ENCODE measurements around the gene ARHGAP26. TPM values are rescaled to one million over a fixed set of nuclear protein-coding genes. Genes with fewer than 3 reads are reported as not detected.

The ARHGAP26 gene
- total RNA-seq, 6 experiments from 2014 or later = 6.7 to 14.5 (median 8.3) TPM

DNA sequence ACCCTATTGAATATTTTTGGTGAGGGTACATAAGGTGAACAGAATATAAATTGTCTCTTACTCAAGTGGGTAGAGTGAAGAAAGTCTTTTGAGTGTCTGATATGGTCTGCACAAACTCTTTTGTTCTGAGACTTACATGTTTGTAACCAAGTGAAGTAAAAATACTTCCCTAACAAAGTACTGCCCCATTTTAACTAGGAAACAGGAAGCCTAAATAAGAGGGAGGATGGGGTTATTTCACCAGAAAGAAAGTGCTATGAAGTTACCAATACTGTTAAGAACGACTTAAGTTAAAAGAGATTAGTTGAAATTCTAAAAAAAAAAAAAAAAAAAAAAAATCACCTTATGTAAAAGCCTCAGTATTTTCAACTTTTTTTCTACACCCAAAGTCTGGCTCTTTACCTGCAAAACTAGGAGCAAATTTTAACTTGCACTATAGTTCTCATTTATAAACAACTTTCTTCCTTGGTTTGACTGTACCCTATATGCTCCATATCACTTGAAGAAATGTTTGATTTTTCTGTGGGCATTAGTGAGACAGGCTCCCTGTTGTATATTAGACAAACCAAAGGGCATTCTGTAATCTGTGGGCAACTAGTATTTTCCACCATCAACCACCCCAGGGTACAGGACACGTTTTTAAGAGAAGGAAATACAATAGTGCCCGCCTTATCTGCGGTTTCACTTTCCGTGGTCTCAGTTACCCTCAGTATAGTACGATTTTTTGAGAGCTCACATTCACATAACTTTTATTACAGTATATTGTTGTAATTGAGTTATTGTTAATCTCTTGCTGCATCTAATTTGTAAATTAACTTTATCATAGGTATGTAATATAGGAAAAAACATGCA is 505.6 kb downstream of the ARHGAP26 start:
- H3K9me3 ChIP-seq = no peaks in the 10 kb centered on the region
- H3K4me1 ChIP-seq = peaks cover 0 to 19% (median 2%) of the 10 kb centered on the region in 4 donors
- no peak for ATAC-seq
- H3K4me3 ChIP-seq = no peak overlapping the region
- no peak overlapping the region for H3K27ac ChIP-seq
- H3K36me3 ChIP-seq = no peaks in the 10 kb centered on the region
- no peaks in the 10 kb centered on the region for H3K27me3 ChIP-seq
- TF ChIP-seq, protein P1, sequence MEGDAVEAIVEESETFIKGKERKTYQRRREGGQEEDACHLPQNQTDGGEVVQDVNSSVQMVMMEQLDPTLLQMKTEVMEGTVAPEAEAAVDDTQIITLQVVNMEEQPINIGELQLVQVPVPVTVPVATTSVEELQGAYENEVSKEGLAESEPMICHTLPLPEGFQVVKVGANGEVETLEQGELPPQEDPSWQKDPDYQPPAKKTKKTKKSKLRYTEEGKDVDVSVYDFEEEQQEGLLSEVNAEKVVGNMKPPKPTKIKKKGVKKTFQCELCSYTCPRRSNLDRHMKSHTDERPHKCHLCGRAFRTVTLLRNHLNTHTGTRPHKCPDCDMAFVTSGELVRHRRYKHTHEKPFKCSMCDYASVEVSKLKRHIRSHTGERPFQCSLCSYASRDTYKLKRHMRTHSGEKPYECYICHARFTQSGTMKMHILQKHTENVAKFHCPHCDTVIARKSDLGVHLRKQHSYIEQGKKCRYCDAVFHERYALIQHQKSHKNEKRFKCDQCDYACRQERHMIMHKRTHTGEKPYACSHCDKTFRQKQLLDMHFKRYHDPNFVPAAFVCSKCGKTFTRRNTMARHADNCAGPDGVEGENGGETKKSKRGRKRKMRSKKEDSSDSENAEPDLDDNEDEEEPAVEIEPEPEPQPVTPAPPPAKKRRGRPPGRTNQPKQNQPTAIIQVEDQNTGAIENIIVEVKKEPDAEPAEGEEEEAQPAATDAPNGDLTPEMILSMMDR (IDR thresholded peaks at IDR 0.05) = no peak
- TF ChIP-seq POLR2A (IDR thresholded peaks at IDR 0.05) = no peak
- WGBS (ENCODE audit: insufficient coverage, low coverage, low lambda C conversion rate, missing lambda C conversion rate) = 61% methylated on average over 6 of the region's 6 CpGs
- intact Hi-C loops (cut with DNase I) = no loop called here
- DNase-seq = no peak

DNA sequence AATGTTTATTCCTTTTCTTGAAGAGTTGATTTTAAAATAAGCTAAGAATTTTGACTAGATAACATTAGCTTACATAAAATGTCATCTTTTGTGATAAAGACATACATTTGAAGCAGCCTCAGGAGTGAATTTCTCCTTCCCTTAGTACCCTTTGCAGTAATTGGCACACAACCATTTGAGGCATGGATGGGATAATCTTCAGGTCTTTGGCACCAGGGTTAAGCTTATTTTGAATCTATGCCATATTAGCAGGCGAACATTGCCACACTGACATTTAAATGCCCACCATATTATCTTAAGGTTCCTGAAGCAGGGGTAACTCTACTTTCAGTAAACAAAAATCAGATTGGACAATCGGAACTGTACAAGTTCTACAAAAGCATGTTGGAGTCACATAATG is 507.4 kb downstream of the ARHGAP26 start:
- H3K36me3 ChIP-seq = peaks cover 0 to 7% (median 0%) of the 10 kb centered on the region in 4 donors
- H3K27me3 ChIP-seq = no peaks in the 10 kb centered on the region
- TF ChIP-seq POLR2A (IDR thresholded peaks at IDR 0.05) = no peak
- TF ChIP-seq, protein P1 (IDR thresholded peaks at IDR 0.05) = no peak
- WGBS (ENCODE audit: insufficient coverage, low coverage, low lambda C conversion rate, missing lambda C conversion rate) = 53% methylated on average over 2 of the region's 2 CpGs
- DNase-seq = no peak
- H3K9me3 ChIP-seq = no peaks in the 10 kb centered on the region
- peak in 2 of 4 donors; percentile 26 to 27 for ATAC-seq
- peaks cover 0 to 19% (median 2%) of the 10 kb centered on the region in 4 donors for H3K4me1 ChIP-seq
- no peak overlapping the region for H3K4me3 ChIP-seq
- intact Hi-C loops (cut with DNase I) = no loop called here
- no peak overlapping the region for H3K27ac ChIP-seq

Other genes starting within 250 kb of the ARHGAP26 start
- gene FGF1, start 84.3 kb upstream of the ARHGAP26 start, total RNA-seq = under 1 TPM in 5 of 6 experiments, not detected in 1; 0.12 to 0.56 (median 0.42) TPM